Lower lobe of right lung (tissue), 2 donors: Measurements from ENCODE around the gene ATP5F1C. TPM values are rescaled to one million over a fixed set of nuclear protein-coding genes. Genes with fewer than 3 reads are reported as not detected.

ENCODE experiments used
- ATAC-seq, 2 donors: fragments of 200-7000 bp; cut with Tn5 transposase; one replicate each; pipeline ENCODE4 v1.9.1; 2020 to 2022; ENCODE audit warnings: mild to moderate bottlenecking in 2 of 2, moderate library complexity in 2 of 2
- DNase-seq: peaks from one replicate; pipeline ENCODE4 v3.0.0-alpha.2; 2020
- H3K27ac ChIP-seq: fragments of 200-600 bp; one replicate; pipeline ENCODE4 v1.8.0; 2022
- H3K27me3 ChIP-seq: fragments of 200-600 bp; one replicate; pipeline ENCODE4 v1.8.0; 2022; ENCODE audit warnings: low read depth
- H3K36me3 ChIP-seq: fragments of 200-600 bp; one replicate; pipeline ENCODE4 v1.8.0; 2022; ENCODE audit warnings: mild to moderate bottlenecking
- H3K4me1 ChIP-seq: fragments of 200-600 bp; one replicate; pipeline ENCODE4 v1.8.0; 2022
- H3K4me3 ChIP-seq: fragments of 200-600 bp; one replicate; pipeline ENCODE4 v1.8.0; 2022; ENCODE audit warnings: mild to moderate bottlenecking
- H3K9me3 ChIP-seq: fragments of 200-600 bp; one replicate; pipeline ENCODE4 v1.8.0; 2022
- CTCF ChIP-seq: fragments of 200-600 bp; IDR thresholded peaks from one replicate; pipeline ENCODE4 v1.8.0; 2022; ENCODE audit warnings: antibody characterized with exemption, mild to moderate bottlenecking
- intact Hi-C: fragments of 100-400 bp; cut with DNase I; formaldehyde crosslinking; loops from one replicate; pipeline ENCODE4 v1.11.0; 2022
- total RNA-seq: library from RNA; stranded (reverse); fragmentation: NEBNext Ultra II Directional; extraction: Animal tissue kit (Norgen Biotek cat#: 25700); gene quantifications from one replicate; pipeline ENCODE4 v1.2.1, GENCODE V29; 2021
- donor health status: DM: no; HTN: yes; CAD: no; lungs with severe emphysema.

The ATP5F1C gene
- total RNA-seq, 1 donor from 2014 or later = 183 TPM

- Histone ChIP-seq H3K4me1 (no peaks in the 10 kb centered on the region), H3K27me3 (no peaks in the 10 kb centered on the region), H3K4me3 (no peak overlapping the region), H3K36me3 (peaks cover 29% of the 10 kb centered on the region), H3K27ac (no peak overlapping the region), H3K9me3 (no peaks in the 10 kb centered on the region)
- TF ChIP-seq CTCF = no peak
- ATAC-seq (no peak), DNase-seq (no peak)
- intact Hi-C loops = no loop called here
Measured at GRCh38 chr10:7829289-7829834, 41.4 kb downstream of the ATP5F1C start.

DNA sequence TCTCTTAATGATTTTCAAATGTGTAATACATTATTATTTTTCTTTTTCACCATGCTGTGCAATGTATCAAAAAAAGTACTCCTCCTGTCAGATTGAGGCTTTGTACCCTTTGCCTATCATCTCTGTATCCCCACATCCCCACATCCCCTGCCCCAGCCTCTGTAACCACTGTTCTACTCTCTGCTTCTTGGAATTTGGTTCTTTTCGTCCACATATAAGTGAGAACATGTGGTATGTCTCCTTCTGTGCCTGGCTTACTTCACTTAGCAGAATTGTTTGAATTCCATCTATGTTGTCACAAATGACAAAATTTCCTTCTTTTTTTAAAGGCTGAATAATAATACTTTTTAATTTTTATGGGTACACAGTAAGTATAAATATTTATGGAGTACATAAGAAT, 44.1 kb downstream of the ATP5F1C start:
- Histone ChIP-seq H3K4me1 (no peaks in the 10 kb centered on the region), H3K36me3 (peaks cover 3% of the 10 kb centered on the region), H3K27ac (no peak overlapping the region), H3K9me3 (no peaks in the 10 kb centered on the region), H3K27me3 (no peaks in the 10 kb centered on the region), H3K4me3 (no peak overlapping the region)
- ATAC-seq = no peak
- TF ChIP-seq CTCF = no peak
- DNase-seq = no peak
- intact Hi-C loops = no loop called here

DNA sequence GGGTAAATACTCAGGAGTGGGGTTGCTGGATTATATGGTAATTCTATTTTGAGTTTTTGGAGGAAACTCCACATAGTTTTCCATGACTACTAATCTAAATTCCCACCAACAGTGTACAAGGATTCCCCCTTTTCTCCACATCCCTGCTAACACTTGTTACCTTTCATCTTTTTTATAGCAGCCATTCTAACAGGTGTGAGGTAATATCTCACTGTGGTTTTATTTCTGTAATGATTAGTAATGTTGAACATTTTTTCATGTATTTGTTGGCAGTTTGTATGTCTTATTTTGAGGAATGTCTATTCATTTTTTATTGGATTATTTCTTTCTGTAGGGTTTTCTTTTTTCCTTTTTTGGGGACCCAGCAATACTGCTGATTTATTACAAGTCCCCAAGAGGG, 45.2 kb downstream of the ATP5F1C start:
- H3K4me1 ChIP-seq = no peaks in the 10 kb centered on the region
- ATAC-seq (no peak), DNase-seq (no peak)
- no peaks in the 10 kb centered on the region for H3K9me3 ChIP-seq
- no peak for TF ChIP-seq CTCF
- no peaks in the 10 kb centered on the region for H3K27me3 ChIP-seq
- no peak overlapping the region for H3K27ac ChIP-seq
- no peak overlapping the region for H3K4me3 ChIP-seq
- intact Hi-C loops = no loop called here
- no peaks in the 10 kb centered on the region for H3K36me3 ChIP-seq

DNA sequence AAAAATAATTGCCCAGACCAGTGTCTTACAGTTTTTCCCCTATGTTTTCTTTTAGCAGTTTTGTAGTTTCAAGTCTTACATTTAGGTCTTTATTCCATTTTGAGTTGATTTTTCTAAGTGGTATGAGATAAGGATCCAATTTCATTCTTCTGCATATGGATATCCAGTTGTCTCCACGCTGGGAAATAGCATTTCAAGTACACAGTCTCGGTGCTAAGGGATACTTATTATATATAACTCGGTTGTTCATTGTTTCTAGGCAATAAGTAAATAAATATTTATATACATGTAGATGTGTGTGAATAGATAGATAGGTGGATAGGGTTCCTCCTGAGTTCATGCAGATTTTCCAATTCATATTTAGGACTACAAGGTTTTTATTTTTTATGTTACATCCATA, 46.3 kb downstream of the ATP5F1C start:
- no peak for DNase-seq
- no peak overlapping the region for H3K4me3 ChIP-seq
- H3K27ac ChIP-seq = no peak overlapping the region
- no peaks in the 10 kb centered on the region for H3K4me1 ChIP-seq
- no peak for TF ChIP-seq CTCF
- H3K36me3 ChIP-seq = no peaks in the 10 kb centered on the region
- no peaks in the 10 kb centered on the region for H3K27me3 ChIP-seq
- intact Hi-C loops = no loop called here
- no peaks in the 10 kb centered on the region for H3K9me3 ChIP-seq
- ATAC-seq = no peak

GRCh38 chr10:7836571-7836970, 48.6 kb downstream of the ATP5F1C start:
- Histone ChIP-seq H3K27ac (no peak overlapping the region), H3K36me3 (no peaks in the 10 kb centered on the region), H3K9me3 (no peaks in the 10 kb centered on the region), H3K4me3 (no peak overlapping the region), H3K4me1 (no peaks in the 10 kb centered on the region), H3K27me3 (no peaks in the 10 kb centered on the region)
- DNase-seq (no peak), ATAC-seq (no peak)
- intact Hi-C loops = no loop called here
- TF ChIP-seq CTCF = no peak

DNA sequence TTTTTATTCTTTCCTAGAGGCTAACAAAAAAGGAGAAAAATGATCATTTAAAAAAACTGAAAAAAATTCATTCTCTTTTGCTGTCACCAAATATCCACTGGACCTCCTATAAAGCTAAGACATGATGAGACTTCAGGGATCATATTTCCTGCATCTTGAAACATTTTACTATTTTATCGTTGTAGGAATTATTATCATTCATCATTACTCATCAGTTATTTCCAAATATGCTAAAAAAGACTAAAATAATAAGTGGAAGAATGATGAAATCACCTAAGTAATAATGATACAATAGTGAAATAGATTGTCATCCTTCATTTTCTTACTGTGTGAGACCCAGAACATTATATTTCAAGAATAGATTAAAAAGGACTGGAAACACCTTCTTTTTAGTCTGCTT, 58.6 kb downstream of the ATP5F1C start:
- ATAC-seq = no peak
- H3K9me3 ChIP-seq = no peaks in the 10 kb centered on the region
- no peaks in the 10 kb centered on the region for H3K27me3 ChIP-seq
- no peaks in the 10 kb centered on the region for H3K36me3 ChIP-seq
- H3K27ac ChIP-seq = no peak overlapping the region
- H3K4me1 ChIP-seq = no peaks in the 10 kb centered on the region
- intact Hi-C loops = no loop called here
- no peak overlapping the region for H3K4me3 ChIP-seq
- TF ChIP-seq CTCF = no peak
- DNase-seq = no peak
